Naive thymus-derived CD4-positive, alpha-beta T cell (primary cell): ENCODE data around the gene GNG13. TPM values are rescaled to one million over a fixed set of nuclear protein-coding genes. Genes with fewer than 3 reads are reported as not detected.
"Not testable (repeated sequence)": the region's sequence is repeated elsewhere in the genome, so short reads cannot be mapped to it uniquely, and the experiment has no call there.

Experiments used
- ATAC-seq: fragments of 150-1000 bp; cut with Tn5 transposase; 2 replicates; pipeline ENCODE4 v1.10.0; 2021; ENCODE audit warnings: mild to moderate bottlenecking, moderate library complexity
- CTCF ChIA-PET: fragments of 350-600 bp; sonication (Branson Sonifier 250); formaldehyde crosslinking; loops from one replicate; lab custom pipeline; 2021; ENCODE audit warnings: antibody characterized with exemption; lab: Charles Lee
- POLR2A ChIA-PET: fragments of 350-600 bp; sonication (Branson Sonifier 250); formaldehyde crosslinking; loops from one replicate; lab custom pipeline; 2021; ENCODE audit warnings: antibody characterized with exemption, inconsistent platforms; lab: Charles Lee
- DNase-seq, 9 donors: peaks; one replicate each; pipeline versions ENCODE4 v3.0.0 to v3.0.0-alpha.2; 2020 to 2022; ENCODE audit warnings: mixed read lengths in 1 of 9
- H3K27ac ChIP-seq: one replicate; pipeline ENCODE4 v1.7.0; 2013; ENCODE audit warnings: mild to moderate bottlenecking, low read depth, low read length, moderate library complexity
- H3K27me3 ChIP-seq, 2 donors: one replicate each; pipeline ENCODE4 v1.7.0; 2013; ENCODE audit warnings: low read length in 2 of 2, mild to moderate bottlenecking in 2 of 2, moderate library complexity in 2 of 2; ENCODE audit not compliant: control insufficient read depth in 2 of 2, insufficient read depth in 2 of 2
- H3K36me3 ChIP-seq, 3 experiments: 1 replicate in 2 of 3; 2 replicates in 1 of 3; pipeline ENCODE4 v1.7.0; 2013; ENCODE audit warnings: low read length in 3 of 3, mild to moderate bottlenecking in 3 of 3, moderate library complexity in 1 of 3; ENCODE audit not compliant: insufficient read depth in 3 of 3, control insufficient read depth in 2 of 3
- H3K4me1 ChIP-seq, 2 donors: one replicate each; pipeline ENCODE4 v1.7.0; 2013; ENCODE audit warnings: low read length in 2 of 2, mild to moderate bottlenecking in 2 of 2, moderate library complexity in 1 of 2; ENCODE audit not compliant: control insufficient read depth in 2 of 2, insufficient read depth in 2 of 2
- H3K4me3 ChIP-seq: 2 replicates; pipeline ENCODE4 v1.7.0; 2013; ENCODE audit warnings: mild to moderate bottlenecking, low read length
- H3K9me3 ChIP-seq, 3 experiments: 1 replicate in 2 of 3; 2 replicates in 1 of 3; pipeline ENCODE4 v1.7.0; 2013; ENCODE audit warnings: low read length in 3 of 3; ENCODE audit not compliant: control insufficient read depth in 2 of 3
- H3K27ac Mint-ChIP-seq, 9 donors: one replicate each; pipeline ENCODE4 v1.8.0; 2020 to 2022; ENCODE audit warnings: mixed read lengths in 9 of 9, mild to moderate bottlenecking in 8 of 9, moderate library complexity in 5 of 9, inconsistent platforms in 2 of 9
- H3K27me3 Mint-ChIP-seq, 5 donors: one replicate each; pipeline ENCODE4 v1.8.0; 2021 to 2022; ENCODE audit warnings: mixed read lengths in 5 of 5, mild to moderate bottlenecking in 1 of 5
- H3K36me3 Mint-ChIP-seq, 5 donors: one replicate each; pipeline ENCODE4 v1.8.0; 2020 to 2022; ENCODE audit warnings: mixed read lengths in 5 of 5, mild to moderate bottlenecking in 3 of 5, inconsistent platforms in 1 of 5
- H3K4me1 Mint-ChIP-seq, 7 donors: one replicate each; pipeline ENCODE4 v1.8.0; 2020 to 2022; ENCODE audit warnings: mixed read lengths in 7 of 7, mild to moderate bottlenecking in 3 of 7, inconsistent platforms in 1 of 7
- H3K4me3 Mint-ChIP-seq, 10 donors: one replicate each; pipeline ENCODE4 v1.8.0; 2020 to 2022; ENCODE audit warnings: mild to moderate bottlenecking in 10 of 10, mixed read lengths in 10 of 10, moderate library complexity in 6 of 10, inconsistent platforms in 2 of 10
- H3K9me3 Mint-ChIP-seq, 11 donors: one replicate each; pipeline ENCODE4 v1.8.0; 2020 to 2022; ENCODE audit warnings: mixed read lengths in 11 of 11, mild to moderate bottlenecking in 4 of 11, inconsistent platforms in 1 of 11, moderate library complexity in 1 of 11
- intact Hi-C, 2 donors: fragments of 100-400 bp; cut with micrococcal nuclease; formaldehyde crosslinking; loops; one replicate each; pipeline ENCODE4 v1.15.1; 2023
- polyA plus RNA-seq, 2 donors: library from polyadenylated mRNA; unstranded; fragments of 300-500 nt; fragmentation: Illumina TruSeq; gene quantifications; one replicate each; pipeline ENCODE4 v1.2.3, GENCODE V29; 2021
- total RNA-seq, 6 experiments: library from RNA in 5 of 6; stranded (reverse) in 5 of 6; gene quantifications; 1 replicate in 5 of 6; 2 replicates in 1 of 6; pipeline ENCODE4 v1.2.3 and lab custom pipeline; 2021 to 2026

The GNG13 gene
- total and polyA plus RNA-seq, 7 experiments from 2014 or later = not detected

- H3K27ac Mint-ChIP-seq = no peak overlapping the region
- DNase-seq (no peak), ATAC-seq (no peak)
- ChIA-PET POLR2A (no interaction called here), CTCF (no interaction called here)
- peaks cover 0 to 5% (median 0%) of the 10 kb centered on the region in 5 donors for H3K27me3 Mint-ChIP-seq
- intact Hi-C loops = no loop called here
- H3K36me3 Mint-ChIP-seq = peaks cover 0 to 5% (median 0%) of the 10 kb centered on the region in 5 donors
- no peak overlapping the region for H3K4me3 ChIP-seq
- H3K4me1 ChIP-seq = no peaks in the 10 kb centered on the region
- H3K9me3 ChIP-seq = peaks cover 0 to 17% (median 0%) of the 10 kb centered on the region in 3 experiments
- H3K27me3 ChIP-seq = no peaks in the 10 kb centered on the region
- no peaks in the 10 kb centered on the region for H3K4me1 Mint-ChIP-seq
- no peak overlapping the region for H3K4me3 Mint-ChIP-seq
- no peak overlapping the region for H3K27ac ChIP-seq
- H3K9me3 Mint-ChIP-seq = peaks cover 0 to 32% (median 12%) of the 10 kb centered on the region in 11 donors
- H3K36me3 ChIP-seq = no peaks in the 10 kb centered on the region
These were observed 38.2 kb upstream of the GNG13 start for GRCh38 chr16:838741-839140.

GRCh38 chr16:836822-837221, 36.3 kb upstream of the GNG13 start:
- ATAC-seq, H3K36me3 ChIP-seq, H3K27me3 Mint-ChIP-seq, CTCF ChIA-PET, H3K27me3 ChIP-seq, intact Hi-C loops, H3K4me1 ChIP-seq, POLR2A ChIA-PET, H3K27ac Mint-ChIP-seq, H3K27ac ChIP-seq, H3K36me3 Mint-ChIP-seq, DNase-seq, H3K4me1 Mint-ChIP-seq, H3K4me3 ChIP-seq, H3K4me3 Mint-ChIP-seq: not testable (repeated sequence)
- H3K9me3 ChIP-seq = peaks cover 0 to 17% (median 0%) of the 10 kb centered on the region in 3 experiments
- peaks cover 0 to 32% (median 12%) of the 10 kb centered on the region in 11 donors for H3K9me3 Mint-ChIP-seq

- ChIA-PET POLR2A (no interaction called here), CTCF (no interaction called here)
- peaks cover 0 to 5% (median 0%) of the 10 kb centered on the region in 5 donors for H3K36me3 Mint-ChIP-seq
- peaks cover 0 to 17% (median 0%) of the 10 kb centered on the region in 3 experiments for H3K9me3 ChIP-seq
- no peak overlapping the region for H3K4me3 ChIP-seq
- H3K27me3 ChIP-seq = no peaks in the 10 kb centered on the region
- H3K9me3 Mint-ChIP-seq = peaks cover 0 to 32% (median 12%) of the 10 kb centered on the region in 11 donors
- H3K4me1 ChIP-seq = no peaks in the 10 kb centered on the region
- no peak overlapping the region for H3K4me3 Mint-ChIP-seq
- DNase-seq (no peak), ATAC-seq (no peak)
- no peaks in the 10 kb centered on the region for H3K36me3 ChIP-seq
- no peaks in the 10 kb centered on the region for H3K4me1 Mint-ChIP-seq
- H3K27ac Mint-ChIP-seq = no peak overlapping the region
- peaks cover 0 to 5% (median 0%) of the 10 kb centered on the region in 5 donors for H3K27me3 Mint-ChIP-seq
- no peak overlapping the region for H3K27ac ChIP-seq
- intact Hi-C loops = no loop called here
These were observed 35.7 kb upstream of the GNG13 start for GRCh38 chr16:836221-836620.

GRCh38 chr16:835373-835772, 34.8 kb upstream of the GNG13 start:
- Histone ChIP-seq H3K27ac (no peak overlapping the region), H3K27me3 (no peaks in the 10 kb centered on the region), H3K4me1 (no peaks in the 10 kb centered on the region), H3K36me3 (no peaks in the 10 kb centered on the region), H3K4me3 (no peak overlapping the region), H3K9me3 (peaks cover 0 to 17% (median 0%) of the 10 kb centered on the region in 3 experiments)
- H3K4me3 Mint-ChIP-seq = no peak overlapping the region
- peaks cover 0 to 32% (median 12%) of the 10 kb centered on the region in 11 donors for H3K9me3 Mint-ChIP-seq
- H3K27ac Mint-ChIP-seq = no peak overlapping the region
- peaks cover 0 to 5% (median 0%) of the 10 kb centered on the region in 5 donors for H3K36me3 Mint-ChIP-seq
- H3K4me1 Mint-ChIP-seq = no peaks in the 10 kb centered on the region
- POLR2A ChIA-PET = no interaction called here
- ATAC-seq = no peak
- intact Hi-C loops = no loop called here
- H3K27me3 Mint-ChIP-seq = peaks cover 0 to 5% (median 0%) of the 10 kb centered on the region in 5 donors
- DNase-seq = no peak
- CTCF ChIA-PET = no interaction called here

GRCh38 chr16:833411-833810, 32.9 kb upstream of the GNG13 start:
- no peak for ATAC-seq

GRCh38 chr16:832652-833336, 32.3 kb upstream of the GNG13 start:
- Mint-ChIP-seq H3K27me3 (peaks cover 0 to 10% (median 0%) of the 10 kb centered on the region in 5 donors), H3K27ac (no peak overlapping the region), H3K9me3 (peaks cover 0 to 23% (median 10%) of the 10 kb centered on the region in 11 donors), H3K4me3 (no peak overlapping the region), H3K4me1 (no peaks in the 10 kb centered on the region), H3K36me3 (peaks cover 0 to 5% (median 0%) of the 10 kb centered on the region in 5 donors)
- Histone ChIP-seq H3K36me3 (no peaks in the 10 kb centered on the region), H3K4me1 (no peaks in the 10 kb centered on the region), H3K9me3 (peaks cover 0 to 17% (median 0%) of the 10 kb centered on the region in 3 experiments), H3K27me3 (no peaks in the 10 kb centered on the region), H3K27ac (no peak overlapping the region), H3K4me3 (no peak overlapping the region)
- intact Hi-C loops = no loop called here
- ChIA-PET POLR2A (no interaction called here), CTCF (no interaction called here)
- ATAC-seq = no peak
- no peak for DNase-seq

More at GRCh38 chr16:833411-833810, 32.9 kb upstream of the GNG13 start:
- CTCF ChIA-PET = no interaction called here
- Mint-ChIP-seq H3K4me1 (no peaks in the 10 kb centered on the region), H3K36me3 (peaks cover 0 to 5% (median 0%) of the 10 kb centered on the region in 5 donors), H3K27me3 (peaks cover 0 to 11% (median under 1%) of the 10 kb centered on the region in 5 donors), H3K27ac (no peak overlapping the region), H3K4me3 (no peak overlapping the region), H3K9me3 (peaks cover 0 to 28% (median 12%) of the 10 kb centered on the region in 11 donors)
- peaks cover 0 to 17% (median 0%) of the 10 kb centered on the region in 3 experiments for H3K9me3 ChIP-seq
- H3K27me3 ChIP-seq = no peaks in the 10 kb centered on the region
- H3K36me3 ChIP-seq = no peaks in the 10 kb centered on the region
- no peak overlapping the region for H3K4me3 ChIP-seq
- intact Hi-C loops = no loop called here
- POLR2A ChIA-PET = no interaction called here
- H3K4me1 ChIP-seq = no peaks in the 10 kb centered on the region
- DNase-seq = no peak
- no peak overlapping the region for H3K27ac ChIP-seq
